Left ventricle myocardium inferior (tissue), 1 donor: Measurements from ENCODE around the gene GRAMD2A. TPM values are rescaled to one million over a fixed set of nuclear protein-coding genes. Genes with fewer than 3 reads are reported as not detected.

ENCODE experiments used
- DNase-seq: peaks from one replicate; pipeline ENCODE4 v3.0.0-alpha.2; 2020
- H3K27ac ChIP-seq: fragments of 200-600 bp; replicated peaks from 2 replicates; pipeline ENCODE4 v1.8.0; 2021
- H3K27me3 ChIP-seq: fragments of 200-600 bp; 2 replicates; pipeline ENCODE4 v1.8.0; 2021; ENCODE audit warnings: low read depth
- H3K36me3 ChIP-seq: fragments of 200-600 bp; 2 replicates; pipeline ENCODE4 v1.8.0; 2021
- H3K4me1 ChIP-seq: fragments of 200-600 bp; 2 replicates; pipeline ENCODE4 v1.8.0; 2021
- H3K4me3 ChIP-seq: fragments of 200-600 bp; 2 replicates; pipeline ENCODE4 v1.8.0; 2021; ENCODE audit warnings: mild to moderate bottlenecking, moderate library complexity
- H3K9me3 ChIP-seq: fragments of 200-600 bp; replicated peaks from 2 replicates; pipeline ENCODE4 v1.8.0; 2021
- intact Hi-C: fragments of 100-400 bp; cut with micrococcal nuclease; formaldehyde crosslinking; loops from one replicate; pipeline ENCODE4 v1.11.0; 2022
- total RNA-seq: library from RNA; stranded (reverse); fragmentation: NEBNext Ultra II Directional; extraction: Animal tissue kit (Norgen Biotek cat#: 25700); gene quantifications from one replicate; pipeline ENCODE4 v1.2.1, GENCODE V29; 2021
- TF ChIP-seq, protein P1 (sequence below): fragments of 200-600 bp; IDR thresholded peaks from 2 replicates; pipeline ENCODE4 v1.8.0; 2021; ENCODE audit warnings: antibody characterized with exemption, mild to moderate bottlenecking, borderline replicate concordance
- donor health status: DM: no; HTN: yes; CAD: no; lungs with severe emphysema.

Gene GRAMD2A
- total RNA-seq, 1 donor from 2014 or later, result not detected

DNA sequence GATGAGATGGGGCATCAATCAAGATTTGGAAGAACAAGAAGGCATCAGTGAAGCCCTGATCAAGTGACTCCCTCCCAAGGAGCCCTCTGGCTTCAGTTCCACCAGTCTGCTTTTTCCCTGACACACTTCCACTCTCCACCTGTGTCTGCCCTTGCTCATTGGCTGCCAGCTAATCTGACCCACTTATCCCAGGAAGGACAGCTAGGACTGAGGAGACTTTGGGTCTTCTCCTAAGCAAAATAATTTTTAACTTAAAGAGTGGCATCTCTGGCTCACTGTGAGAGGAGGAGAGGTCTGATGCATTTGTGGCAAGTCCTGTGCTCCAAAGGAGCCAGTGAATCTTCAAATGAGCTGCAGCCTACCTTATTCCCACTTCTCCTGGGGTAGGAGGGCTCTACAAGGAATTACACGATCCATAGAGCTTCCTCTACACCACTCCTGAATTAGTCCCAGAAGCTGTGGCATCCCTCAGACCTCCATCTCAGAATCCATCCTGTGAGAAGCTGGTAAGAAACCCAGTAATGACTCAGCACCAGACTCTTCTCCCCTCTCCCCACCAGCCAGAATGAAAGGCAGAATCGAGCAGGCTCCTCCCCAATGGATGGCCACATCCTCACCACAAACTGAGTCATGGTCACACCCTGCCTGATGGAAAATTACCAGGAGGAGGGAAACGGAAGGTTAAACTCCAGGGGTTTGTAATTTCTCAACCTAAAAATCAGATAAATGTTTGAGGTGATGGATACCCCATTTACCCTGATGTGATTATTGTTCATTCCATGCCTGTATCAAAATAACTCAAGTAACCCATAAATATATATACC is 39.7 kb upstream of the GRAMD2A start:
- intact Hi-C loops, result no loop called here
- H3K4me3 ChIP-seq, result no peak overlapping the region
- TF ChIP-seq, protein P1, sequence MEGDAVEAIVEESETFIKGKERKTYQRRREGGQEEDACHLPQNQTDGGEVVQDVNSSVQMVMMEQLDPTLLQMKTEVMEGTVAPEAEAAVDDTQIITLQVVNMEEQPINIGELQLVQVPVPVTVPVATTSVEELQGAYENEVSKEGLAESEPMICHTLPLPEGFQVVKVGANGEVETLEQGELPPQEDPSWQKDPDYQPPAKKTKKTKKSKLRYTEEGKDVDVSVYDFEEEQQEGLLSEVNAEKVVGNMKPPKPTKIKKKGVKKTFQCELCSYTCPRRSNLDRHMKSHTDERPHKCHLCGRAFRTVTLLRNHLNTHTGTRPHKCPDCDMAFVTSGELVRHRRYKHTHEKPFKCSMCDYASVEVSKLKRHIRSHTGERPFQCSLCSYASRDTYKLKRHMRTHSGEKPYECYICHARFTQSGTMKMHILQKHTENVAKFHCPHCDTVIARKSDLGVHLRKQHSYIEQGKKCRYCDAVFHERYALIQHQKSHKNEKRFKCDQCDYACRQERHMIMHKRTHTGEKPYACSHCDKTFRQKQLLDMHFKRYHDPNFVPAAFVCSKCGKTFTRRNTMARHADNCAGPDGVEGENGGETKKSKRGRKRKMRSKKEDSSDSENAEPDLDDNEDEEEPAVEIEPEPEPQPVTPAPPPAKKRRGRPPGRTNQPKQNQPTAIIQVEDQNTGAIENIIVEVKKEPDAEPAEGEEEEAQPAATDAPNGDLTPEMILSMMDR, result no peak
- H3K27ac ChIP-seq, result no peak overlapping the region
- H3K36me3 ChIP-seq, result peaks cover 22% of the 10 kb centered on the region
- no peaks in the 10 kb centered on the region for H3K9me3 ChIP-seq
- H3K27me3 ChIP-seq, result no peaks in the 10 kb centered on the region
- H3K4me1 ChIP-seq, result peaks cover 6% of the 10 kb centered on the region
- DNase-seq, result no peak

DNA sequence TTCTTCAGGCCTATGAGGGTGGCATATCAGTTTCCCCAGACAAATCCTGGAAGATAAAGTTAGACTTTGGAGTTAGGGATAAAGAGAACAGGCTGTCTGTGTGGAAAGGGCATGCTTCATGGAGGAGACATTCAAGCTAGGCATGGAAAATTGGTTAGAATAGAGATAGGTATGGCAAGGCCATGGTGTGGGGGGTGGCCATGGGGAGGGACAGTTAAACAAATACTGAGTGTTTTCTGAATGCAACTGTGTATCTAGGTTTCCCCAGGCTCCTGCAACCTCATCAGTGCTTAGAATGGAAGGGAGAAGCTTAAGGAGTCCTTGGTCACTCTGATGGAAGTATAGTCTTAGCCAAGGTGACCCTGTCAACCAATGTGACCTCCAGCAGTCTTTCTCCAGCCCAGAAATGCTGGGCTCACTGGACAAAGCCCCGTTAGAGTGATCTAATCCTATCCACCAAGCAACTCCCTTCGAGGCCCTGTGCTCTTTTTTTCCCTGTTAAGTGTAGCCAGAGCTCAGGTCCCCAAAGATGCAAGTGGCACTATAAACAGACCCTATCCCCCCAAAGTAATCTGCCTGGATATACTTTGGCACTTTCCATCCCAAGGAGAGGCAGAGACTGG is 38.9 kb upstream of the GRAMD2A start:
- Histone ChIP-seq H3K4me3 (no peak overlapping the region), H3K27ac (no peak overlapping the region)
- intact Hi-C loops, result no loop called here

DNA sequence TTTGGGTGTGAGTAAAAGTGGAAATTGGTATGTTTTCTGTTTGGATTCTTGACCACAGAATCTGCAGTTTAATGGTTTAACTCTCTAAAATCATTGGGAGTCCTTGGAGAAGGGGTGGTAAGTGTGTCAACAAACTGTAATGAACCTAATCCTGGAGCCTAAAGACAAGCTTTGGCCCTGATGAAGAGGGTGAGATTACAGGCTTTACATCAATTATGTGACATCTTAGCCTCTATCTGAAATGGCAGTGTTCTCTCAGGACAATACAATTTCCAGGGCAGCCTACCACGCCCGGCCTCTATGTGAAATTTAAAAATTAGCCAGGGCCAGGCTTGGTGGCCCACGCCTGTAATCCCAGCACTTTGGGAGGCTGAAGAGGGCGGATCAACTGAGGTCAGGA is 37.7 kb upstream of the GRAMD2A start:
- TF ChIP-seq, protein P1, result no peak
- intact Hi-C loops, result no loop called here
- Histone ChIP-seq H3K27me3 (no peaks in the 10 kb centered on the region), H3K9me3 (no peaks in the 10 kb centered on the region), H3K4me1 (peaks cover 23% of the 10 kb centered on the region), H3K4me3 (no peak overlapping the region), H3K27ac (no peak overlapping the region), H3K36me3 (peaks cover 3% of the 10 kb centered on the region)
- DNase-seq, result no peak

More for the DNA sequence above, 38.9 kb upstream of the GRAMD2A start:
- no peaks in the 10 kb centered on the region for H3K27me3 ChIP-seq
- H3K4me1 ChIP-seq, result peaks cover 13% of the 10 kb centered on the region
- H3K9me3 ChIP-seq, result no peaks in the 10 kb centered on the region
- TF ChIP-seq, protein P1, result no peak
- peaks cover 15% of the 10 kb centered on the region for H3K36me3 ChIP-seq
- DNase-seq, result no peak

DNA sequence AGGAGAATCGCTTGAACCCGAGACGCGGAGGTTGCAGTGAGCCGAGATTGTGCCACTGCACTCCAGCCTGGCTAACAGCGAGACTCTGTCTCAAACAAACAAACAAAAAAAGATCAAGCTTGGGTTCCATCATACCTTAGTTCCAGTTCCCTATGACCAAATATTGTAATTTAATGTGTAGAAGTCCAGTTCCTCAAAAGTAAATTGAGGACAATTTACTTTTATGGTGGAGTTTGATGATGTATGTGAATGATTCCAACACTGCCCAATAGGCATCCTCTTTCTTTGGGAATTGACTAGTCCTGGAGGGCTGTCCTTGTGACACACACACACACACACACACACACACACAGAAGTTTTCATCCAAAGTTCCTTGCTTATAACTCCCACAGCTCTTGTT is 36.2 kb upstream of the GRAMD2A start:
- Histone ChIP-seq H3K4me1 (peaks cover 36% of the 10 kb centered on the region), H3K27ac (no peak overlapping the region), H3K9me3 (no peaks in the 10 kb centered on the region), H3K4me3 (no peak overlapping the region), H3K27me3 (no peaks in the 10 kb centered on the region), H3K36me3 (no peaks in the 10 kb centered on the region)
- TF ChIP-seq, protein P1, result no peak
- DNase-seq, result no peak
- intact Hi-C loops, result no loop called here

DNA sequence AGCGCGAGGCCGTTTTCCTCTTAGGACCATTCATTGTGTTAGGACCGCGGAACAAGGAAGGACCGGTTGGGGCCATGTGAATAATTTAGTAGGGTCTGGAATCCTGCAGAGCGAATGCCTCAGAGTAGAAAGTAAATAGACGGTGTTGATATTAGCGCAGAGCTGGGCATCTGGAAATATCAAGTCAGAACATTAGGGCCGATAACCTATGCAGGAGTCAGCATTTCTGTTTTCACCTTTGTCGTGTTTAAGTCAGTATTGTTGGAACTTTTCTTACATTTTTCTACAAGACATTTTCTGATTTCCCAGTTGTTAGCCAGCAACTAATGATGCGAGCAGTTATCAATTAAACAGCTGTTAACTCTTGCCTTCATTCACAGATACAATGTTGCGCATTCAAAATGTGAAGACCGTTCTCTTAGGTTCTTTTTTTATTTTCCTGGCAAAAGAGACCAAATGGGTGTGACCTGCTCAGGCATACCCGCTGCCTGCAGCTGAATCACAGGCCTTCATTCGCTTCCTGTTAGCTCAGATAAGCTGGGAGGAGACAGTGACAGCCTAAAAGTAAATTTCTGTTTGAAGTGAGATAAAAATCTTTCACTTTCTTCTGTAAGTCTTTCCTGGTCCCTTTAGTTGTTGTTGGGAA is 34.4 kb upstream of the GRAMD2A start:
- Histone ChIP-seq H3K4me3 (peak overlapping the region; percentile 98), H3K4me1 (peaks cover 55% of the 10 kb centered on the region), H3K27ac (peak overlapping the region; percentile 100), H3K36me3 (no peaks in the 10 kb centered on the region), H3K9me3 (no peaks in the 10 kb centered on the region), H3K27me3 (no peaks in the 10 kb centered on the region)
- DNase-seq, result no peak
- TF ChIP-seq, protein P1, result no peak
- intact Hi-C loops, result no loop called here
